HG03135 (cell line): ENCODE measurements around the gene NCEH1.
"Not testable (repeated sequence)": the region's sequence is repeated elsewhere in the genome, so short reads cannot be mapped to it uniquely, and the experiment has no call there.

Experiments used
- ATAC-seq: cut with Tn5 transposase; IDR thresholded peaks from one replicate; pipeline ENCODE4 v1.9.1; 2021; ENCODE audit warnings: mild to moderate bottlenecking, moderate library complexity; ENCODE audit not compliant: unreplicated experiment

NCEH1 gene

DNA sequence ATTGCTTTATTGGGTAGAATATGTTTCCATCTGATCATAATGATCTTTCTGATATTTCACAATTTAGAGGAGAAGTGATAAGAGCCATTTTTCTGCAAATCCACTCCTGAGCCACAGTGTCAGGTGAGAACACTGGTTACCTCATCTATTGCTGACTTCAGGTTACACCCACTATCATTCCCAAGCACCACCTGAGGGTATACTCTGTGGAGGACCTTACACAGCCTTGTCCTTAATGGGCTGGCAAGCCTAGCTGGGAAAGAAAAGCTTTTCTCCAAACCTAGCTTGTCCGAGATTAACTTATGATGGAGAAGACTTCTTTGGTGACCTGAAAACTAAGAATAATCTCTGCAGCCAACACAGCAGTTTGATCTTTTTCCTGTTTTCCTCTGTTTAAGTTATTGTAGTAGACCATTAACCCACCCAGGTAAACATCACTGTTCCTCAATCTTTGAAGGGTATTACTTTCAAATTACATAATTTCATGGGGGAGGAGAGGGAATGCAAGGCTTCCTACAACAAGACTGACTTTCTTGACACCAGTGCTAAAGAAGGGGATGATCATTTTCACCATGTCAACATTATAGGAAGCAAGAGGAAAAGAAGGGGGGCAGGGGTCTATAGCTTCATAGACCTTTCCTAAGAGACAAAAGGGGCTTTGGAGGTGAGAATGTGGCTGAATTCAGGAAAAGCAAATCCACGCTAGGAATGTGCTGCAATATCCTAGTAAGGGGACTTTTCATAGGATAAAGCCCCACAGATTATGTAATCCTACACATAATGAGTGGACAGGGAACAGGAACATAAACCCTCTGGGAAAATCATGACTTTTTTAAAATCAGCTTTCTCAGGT, 1.7 kb downstream of the NCEH1 start:
- ATAC-seq: no peak

DNA sequence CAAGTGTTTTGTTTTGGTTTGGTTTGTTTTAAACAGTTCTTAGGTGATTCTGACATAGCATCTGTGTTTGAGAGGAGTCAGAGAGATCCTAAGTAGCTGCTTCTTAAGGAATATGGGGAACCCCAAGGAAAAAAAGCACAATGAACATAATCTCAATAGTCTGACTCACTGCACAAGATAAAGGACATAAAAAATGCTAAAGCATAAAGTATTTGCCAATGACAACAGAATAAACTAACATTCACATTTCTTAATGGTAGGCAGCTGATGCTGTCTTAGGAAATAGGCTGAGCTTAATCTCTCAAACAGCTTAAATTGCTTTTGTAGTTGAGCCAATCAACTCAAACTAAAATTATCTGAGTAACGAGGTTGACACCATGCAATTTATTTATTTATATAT, 2.9 kb downstream of the NCEH1 start:
- no peak for ATAC-seq

DNA sequence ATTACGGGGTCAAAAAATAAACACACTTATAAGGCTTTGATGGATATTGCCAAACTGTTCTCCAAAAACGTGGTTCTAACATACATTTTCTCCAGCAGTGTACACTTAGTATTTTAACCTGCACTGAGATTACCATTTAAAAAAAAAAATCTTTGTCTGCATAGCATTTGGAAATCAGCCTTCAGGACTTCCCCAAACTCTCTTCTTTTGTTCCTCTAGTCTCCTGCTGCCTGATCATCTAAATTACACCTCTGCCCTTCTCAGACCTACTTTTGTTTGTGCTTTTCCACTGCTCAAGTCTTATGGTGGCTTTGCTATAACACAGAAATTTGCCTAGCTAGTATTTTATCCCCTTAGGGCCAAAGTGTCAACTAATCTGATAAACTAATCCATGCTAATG, 3.8 kb downstream of the NCEH1 start:
- ATAC-seq: no peak

DNA sequence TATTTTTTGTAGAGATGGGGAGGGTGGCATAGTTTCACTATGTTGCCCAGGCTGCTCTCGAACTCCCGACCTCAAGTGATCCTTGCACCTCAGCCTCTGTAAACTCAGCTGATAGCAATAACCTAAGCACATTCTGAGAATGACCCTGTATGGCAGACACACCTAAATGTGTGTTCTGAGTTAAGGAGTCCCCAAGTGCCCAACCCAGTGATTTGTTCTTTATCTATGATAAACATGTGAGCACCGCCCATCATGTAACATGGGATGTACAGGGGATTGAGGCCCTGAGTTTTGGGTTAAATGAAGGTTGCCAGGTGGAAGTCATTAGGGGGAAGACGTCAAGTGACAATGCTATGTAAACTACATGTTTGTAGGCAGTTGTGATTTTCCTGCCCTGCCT, 5.7 kb downstream of the NCEH1 start:
- ATAC-seq: no peak

DNA sequence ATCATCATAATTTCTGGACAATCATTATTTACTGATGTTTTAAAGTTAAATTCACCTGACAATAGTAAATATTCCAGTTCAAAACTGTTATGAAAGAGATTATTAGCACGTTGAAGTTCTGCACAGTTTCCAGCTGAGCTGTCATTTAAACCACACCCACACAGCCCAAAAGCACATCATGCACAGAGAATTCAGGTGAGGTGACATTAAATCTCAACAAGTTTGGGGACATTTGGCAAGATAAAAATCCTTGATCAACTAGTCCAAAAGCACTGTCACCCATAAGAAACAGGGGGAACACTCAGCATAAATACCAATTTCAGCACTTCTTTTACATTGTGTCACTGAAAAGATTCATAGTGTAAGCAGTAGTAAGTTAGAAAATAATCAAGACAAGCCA, 6.9 kb downstream of the NCEH1 start:
- ATAC-seq: no peak

DNA sequence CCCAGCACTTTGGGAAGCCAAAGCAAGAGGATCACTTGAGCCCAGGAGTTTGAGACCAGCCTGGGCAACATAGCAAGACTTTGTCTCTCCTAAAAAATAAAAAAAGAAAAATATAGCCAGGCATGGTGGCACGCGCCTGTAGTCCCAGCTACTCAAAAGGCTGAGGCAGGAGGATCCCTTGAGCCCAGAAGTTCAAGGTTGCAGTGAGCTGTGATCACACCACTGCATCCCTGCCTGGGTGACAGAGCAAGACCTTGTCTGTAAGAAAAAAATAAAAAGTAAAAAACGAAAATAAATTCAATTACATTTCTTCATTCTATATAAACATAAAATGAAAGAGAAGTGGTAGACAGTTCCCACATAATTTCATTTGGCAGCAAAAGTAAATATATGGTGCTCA, 8.1 kb downstream of the NCEH1 start:
- not testable (repeated sequence) for ATAC-seq

DNA sequence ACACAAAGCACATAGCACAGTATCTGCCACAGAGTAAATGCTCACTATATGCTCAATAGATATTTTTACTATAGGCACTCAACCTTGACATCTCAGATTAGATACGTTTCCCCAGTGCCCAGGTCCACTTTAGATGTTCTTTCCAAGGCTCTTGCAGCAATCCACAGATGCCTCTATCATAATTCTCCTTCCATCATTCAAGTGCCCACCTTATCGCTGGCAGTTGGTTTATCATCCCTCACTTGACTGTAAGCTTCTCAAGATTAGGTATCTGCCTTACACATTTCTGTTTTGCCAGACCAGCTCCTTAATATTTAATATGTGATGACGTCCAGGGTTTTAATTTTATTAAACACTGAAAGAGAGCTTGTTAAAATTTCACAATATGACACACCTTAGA, 8.6 kb downstream of the NCEH1 start:
- ATAC-seq: no peak

DNA sequence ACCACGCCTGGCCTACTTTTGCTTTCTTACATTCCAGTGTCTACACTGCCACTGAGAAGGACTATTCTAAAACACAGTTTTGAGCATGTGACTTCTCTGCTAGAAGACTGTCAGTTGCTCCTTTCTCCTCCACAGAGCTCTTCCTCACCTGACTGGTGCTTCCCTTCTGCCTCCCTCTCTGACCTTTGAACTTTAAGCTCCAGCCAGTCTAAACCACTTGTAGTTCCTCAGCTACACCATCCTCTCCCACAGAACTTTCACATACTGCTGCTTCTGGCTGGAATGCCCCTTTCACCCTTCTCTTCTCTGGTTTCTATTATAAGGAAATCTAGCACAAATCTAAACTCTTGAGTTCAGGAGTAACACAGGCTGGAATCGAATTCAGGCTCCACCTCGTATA, 9.1 kb downstream of the NCEH1 start:
- ATAC-seq: no peak

DNA sequence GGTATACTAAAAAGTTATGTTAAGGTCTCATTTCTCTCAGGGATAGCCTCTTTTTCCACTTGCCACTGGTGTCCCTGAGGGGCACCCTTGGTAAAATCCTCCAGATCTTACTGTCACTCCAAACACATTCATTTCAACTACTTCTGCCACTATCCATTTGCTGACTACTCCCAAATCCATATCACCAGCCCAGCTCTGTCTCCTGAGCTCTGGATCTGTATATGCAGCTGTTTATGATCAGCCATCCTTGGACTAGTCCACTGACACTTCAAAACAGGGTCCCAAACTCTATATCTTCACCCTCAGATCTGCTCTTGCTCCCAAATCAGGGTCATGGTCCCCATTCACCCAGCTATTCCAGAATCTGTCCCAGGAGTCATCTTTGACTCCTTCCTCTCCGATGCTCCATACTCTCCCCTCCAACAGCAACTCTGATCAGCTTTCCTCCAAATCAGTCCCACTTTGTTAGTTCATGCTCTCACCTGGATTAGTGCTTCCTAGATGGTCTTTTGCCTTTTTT, 9.9 kb downstream of the NCEH1 start:
- no peak for ATAC-seq

DNA sequence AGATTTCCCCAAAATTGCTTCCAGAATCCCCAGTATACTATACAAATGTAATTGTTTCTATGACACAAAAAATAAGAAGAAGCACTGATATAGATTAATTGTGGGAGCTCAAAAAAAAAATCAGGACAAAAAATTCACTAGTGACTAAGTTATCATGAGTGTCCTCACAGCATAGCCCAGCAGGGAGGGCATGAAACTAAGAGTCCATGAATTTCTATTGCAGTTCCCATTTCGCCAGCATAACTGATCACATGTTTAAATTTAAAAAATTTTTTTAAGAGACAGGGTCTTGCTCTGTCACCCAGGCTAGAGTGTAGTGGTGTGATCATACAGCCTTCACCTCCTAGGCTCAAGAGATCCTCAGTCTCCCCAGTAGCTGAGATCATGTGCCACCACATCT, 10.6 kb downstream of the NCEH1 start:
- ATAC-seq: no peak

DNA sequence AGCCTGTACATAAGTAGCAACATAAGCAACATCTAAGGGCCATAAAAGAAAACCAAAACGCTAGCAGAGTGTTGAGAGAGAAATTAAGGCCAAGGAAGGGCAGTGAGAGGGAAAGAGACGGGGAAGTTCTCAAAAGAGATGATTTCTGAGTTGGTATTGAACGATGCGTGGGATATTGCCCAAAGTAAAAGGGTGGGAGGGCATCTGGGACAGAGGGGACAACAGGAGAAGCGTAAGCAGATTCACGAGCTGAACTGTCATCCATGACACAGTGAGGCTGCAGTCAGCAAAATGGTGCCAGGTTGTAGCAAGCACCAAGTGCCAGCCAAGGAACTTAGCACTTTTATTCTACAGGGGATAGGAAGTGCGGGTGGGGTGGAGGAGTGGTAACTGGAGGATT, 11.8 kb downstream of the NCEH1 start:
- no peak for ATAC-seq

DNA sequence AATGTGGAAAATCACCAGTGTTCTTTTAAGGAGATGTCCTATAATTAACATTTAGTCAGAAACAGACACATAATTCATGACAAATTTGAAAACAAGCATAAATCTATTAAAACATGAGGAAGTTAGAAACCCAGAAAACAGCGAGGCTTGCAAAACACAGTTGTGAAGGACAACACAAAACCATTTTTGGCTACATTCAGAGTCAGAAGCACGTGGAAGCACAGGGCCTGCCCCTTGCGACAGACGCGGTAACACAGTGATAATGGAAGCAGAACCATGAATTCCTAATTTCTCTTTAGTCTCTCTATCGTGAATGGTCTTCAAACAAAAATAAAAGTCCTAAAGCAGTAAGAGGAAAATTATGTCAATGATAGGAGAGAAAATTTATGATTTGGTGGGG, 12.2 kb downstream of the NCEH1 start:
- no peak for ATAC-seq

DNA sequence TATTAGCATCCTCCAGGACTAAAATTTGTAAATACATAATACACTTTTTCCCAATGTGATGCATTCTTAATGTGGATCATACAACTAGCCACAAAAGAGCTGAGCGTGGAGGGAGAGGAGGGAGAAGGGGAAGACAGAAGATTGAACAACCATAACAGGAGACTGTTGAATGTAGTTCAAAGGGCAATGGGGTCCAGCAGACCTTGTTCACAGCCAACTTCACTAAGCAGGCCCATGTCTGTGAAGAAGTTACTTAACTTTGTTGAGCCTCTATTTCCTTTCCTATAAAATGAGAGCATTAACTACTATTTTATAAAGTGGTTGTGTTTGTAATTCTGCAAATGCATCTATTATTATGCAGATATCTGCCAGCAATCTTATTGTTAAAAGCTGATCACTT, 13.3 kb downstream of the NCEH1 start:
- ATAC-seq: no peak

DNA sequence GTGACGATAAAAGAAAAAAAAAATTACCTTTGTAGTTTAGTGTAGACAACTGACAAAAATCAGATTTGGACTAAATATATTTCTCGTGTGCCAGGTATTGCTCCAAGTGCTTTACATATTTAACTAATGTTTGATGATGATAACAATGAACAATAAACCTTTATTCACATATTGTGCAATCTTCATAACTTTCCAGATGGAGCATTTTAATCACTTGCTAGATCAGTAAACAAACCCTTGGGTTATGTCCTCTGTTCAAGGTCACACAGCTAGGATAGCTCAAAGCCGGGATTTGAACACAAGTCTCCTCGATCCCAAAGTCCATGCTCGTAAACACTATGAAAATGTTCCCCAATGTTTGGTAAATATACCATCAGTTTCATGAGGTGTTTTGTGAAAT, 14.5 kb downstream of the NCEH1 start:
- no peak for ATAC-seq

DNA sequence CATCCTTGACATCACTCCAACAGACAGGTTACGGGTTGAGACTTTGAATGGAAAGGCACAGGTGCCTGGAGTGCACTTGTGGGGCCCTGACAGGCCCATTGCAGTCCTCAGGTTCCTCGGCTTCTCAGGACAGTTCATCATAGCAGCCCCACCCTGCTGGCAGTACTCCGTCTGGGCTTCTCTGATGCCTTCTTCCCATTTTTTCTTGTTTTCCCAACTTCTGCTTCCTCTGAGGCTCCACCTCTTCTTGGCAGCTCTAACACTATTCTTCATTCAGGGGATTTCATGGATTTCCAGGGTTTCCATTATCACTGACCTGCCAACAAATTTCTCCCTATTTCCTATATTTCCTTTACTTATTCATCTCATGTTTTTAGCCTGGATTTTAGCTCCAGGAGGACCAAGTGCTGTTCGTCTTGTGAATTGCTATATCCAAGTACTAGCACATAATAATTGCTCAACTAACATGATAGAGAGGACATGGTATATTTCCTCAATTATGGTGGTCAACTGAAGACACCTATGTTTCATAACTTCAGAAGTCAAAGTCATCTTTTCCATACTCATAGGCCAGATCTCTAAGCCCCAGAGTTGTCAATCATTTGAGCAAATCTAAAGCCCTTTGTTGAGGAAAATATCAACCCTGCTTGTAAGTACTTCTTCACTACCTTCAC, 16.2 kb downstream of the NCEH1 start:
- ATAC-seq: no peak

DNA sequence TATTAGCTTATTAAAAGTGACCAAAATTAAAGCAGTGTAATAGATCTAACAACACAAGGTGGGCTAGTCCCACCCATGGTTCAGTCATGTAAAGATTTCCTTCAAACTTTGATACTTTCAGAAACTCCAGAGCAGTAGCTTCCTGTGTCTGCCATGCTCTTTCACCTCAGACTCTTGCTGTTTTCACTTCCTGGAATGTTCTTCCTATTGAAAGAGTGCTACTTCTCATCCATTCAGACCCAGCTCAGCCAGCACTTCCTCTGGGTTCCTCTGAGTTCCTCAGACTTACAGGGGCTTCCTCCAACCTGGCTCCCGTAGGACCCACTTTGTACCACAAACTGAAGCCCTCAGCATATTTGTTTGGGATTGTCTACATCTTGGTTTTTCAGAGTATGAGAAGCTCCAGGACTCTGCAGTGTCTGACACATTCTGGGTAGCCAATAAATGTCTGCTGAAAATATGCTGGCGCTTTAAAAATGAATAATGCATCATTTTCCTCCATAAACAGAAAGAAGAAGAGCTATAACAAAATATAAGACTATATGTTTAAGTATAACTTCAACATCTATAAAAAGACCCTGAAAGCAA, 18.0 kb downstream of the NCEH1 start:
- peak; percentile 56 for ATAC-seq

DNA sequence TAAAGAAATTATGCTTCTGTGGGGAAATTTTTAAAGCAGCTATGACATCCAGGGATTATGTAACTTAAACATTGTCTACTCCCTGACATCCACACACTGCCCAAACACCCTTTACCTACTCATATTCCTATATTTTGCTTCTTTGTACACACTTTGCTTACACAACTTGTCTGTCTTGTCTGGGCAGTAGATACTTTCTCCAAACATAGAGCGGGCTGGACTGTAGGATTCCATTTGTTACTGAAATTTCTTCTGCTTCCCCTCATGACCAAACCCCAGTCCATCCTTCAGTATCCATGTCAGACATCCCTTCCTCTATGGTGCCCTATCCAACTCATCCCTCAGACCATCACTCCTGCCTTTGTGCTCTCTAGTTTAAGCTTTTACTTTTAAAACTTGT, 19.9 kb downstream of the NCEH1 start:
- no peak for ATAC-seq

DNA sequence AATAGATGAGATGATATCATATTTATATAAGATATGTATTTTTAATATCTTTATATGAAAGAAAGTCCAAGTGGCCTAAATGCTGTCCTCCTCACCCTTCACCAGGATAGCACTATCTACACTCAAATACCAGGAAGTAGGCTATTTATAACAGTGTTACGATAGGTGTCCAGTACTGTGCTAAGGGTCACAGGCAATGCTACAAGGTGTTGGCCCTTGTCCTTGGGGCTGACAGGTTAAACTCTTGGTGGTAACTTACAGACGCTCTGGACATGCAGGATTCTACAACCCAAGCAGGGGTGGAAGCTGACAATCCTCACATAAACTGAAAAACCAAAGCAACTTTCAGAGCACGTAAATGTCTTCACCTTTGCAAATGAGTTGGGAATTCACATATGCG, 22.3 kb downstream of the NCEH1 start:
- ATAC-seq: no peak

DNA sequence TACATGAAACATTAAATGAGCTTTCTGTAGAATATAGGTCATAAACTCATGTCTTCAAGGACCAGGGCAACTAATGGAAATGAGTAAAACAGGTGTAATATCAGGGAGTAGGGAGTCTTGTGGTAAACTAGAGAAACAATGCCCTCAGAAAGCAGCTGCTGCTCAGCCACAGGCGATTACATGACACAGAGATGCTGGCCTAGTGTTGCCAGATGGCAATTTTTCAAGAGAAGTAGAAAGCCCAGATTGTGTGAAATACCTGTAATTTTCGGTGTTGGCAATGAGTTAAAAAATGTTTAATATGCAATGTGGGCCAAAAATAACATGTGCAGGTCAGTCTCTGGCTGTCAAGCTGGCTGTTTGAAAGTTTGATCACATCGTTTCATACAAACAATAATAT, 23.4 kb downstream of the NCEH1 start:
- no peak for ATAC-seq

DNA sequence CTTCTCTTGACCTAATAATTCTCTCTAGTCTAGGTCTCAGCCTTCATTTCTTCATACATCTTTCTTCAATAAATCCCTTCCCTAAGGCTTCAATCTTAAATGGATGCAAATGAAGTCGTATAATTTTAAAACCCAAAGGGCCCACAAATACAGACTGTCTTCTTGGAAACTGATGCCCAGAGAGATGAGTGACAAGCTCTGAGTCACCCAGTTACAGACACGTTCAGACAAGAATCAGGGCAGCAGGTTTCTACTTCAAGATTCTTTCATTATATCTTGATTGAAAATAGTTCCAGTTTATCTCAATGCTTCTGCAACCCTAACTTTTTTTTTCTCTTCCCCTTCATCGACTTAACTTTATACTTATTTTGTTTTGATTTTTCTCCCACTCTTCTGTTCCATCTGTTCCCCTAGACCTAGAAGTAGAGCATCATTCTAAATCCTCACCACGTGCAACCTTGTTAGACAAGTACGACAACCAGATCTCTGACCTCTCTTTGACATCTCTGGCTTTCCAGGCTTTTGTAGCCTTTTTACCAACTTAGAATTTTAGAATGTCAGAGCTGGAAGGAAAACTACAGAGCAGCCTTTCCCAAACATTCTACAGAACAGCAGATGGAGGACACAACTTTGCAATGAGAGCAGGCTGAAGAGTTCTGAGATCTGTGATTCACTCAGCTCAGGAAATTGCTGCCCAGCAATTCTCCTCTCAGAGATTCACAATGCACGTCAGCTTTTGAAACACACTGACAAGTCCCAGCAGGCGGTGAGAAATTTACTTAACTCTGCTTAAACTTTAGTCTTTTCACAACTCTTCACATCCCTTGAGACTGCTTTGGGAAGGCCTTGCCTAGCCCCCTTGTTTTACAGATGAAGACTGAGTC, 25.3 kb downstream of the NCEH1 start:
- no peak for ATAC-seq

DNA sequence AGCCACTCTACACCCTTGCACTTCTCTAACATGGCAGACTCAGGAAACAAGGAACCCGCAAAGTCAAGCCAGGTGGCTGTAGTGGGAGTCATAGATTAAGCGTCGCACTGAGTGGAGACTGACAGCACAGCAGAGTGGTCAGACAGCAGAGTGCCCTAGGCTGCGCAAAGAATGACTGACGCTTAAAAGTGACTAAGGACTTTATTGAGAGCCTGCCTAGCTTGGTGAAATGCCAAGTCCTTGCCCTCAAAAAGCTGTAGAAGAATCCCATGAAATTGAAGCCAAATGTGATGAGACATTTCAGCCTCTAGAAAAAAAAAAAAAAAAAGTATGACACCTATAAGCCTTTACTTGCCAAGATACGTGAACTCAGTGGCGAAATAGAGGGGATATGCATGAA, 30.2 kb downstream of the NCEH1 start:
- ATAC-seq: no peak
